Measurements from ENCODE around the gene SPART.
"Not testable (repeated sequence)": the region's sequence is repeated elsewhere in the genome, so short reads cannot be mapped to it uniquely, and the experiment has no call there.

Gene SPART

GRCh38 chr13:36323408-36323807 lies 22.8 kb downstream of the SPART start:
- Histone ChIP-seq H2BK5ac (ENCODE audit: low read depth, low read length, poor library complexity) (peak overlapping the region; percentile 88), H3K4me2 (ENCODE audit: low read length) (no peak overlapping the region), H2AFZ (ENCODE audit: insufficient read depth, low read length, poor library complexity) (no peak overlapping the region), H2BK12ac (ENCODE audit: low read length) (peak overlapping the region; percentile 95), H3K9me3 (ENCODE audit: insufficient read depth, low read depth, low read length) (no peaks in the 10 kb centered on the region), H3K79me2 (ENCODE audit: control insufficient read depth, insufficient read depth, low read length, poor library complexity) (no peaks in the 10 kb centered on the region), H3K79me1 (ENCODE audit: low read length) (peaks cover 15% of the 10 kb centered on the region), H3K23ac (ENCODE audit: low read length) (no peak overlapping the region), H4K91ac (ENCODE audit: low read depth, low read length) (peak overlapping the region; percentile 83), H3K9ac (ENCODE audit: low read length) (no peak overlapping the region), H4K8ac (ENCODE audit: low read depth, low read length) (peak overlapping the region; percentile 7), H3K4ac (ENCODE audit: low read depth, low read length) (no peak overlapping the region), H3K4me1 (ENCODE audit: control insufficient read depth in 1 of 2, insufficient read depth in 2 of 2, low read length in 2 of 2) (peaks cover 3 to 11% of the 10 kb centered on the region in 2 experiments), H2AK5ac (ENCODE audit: low read length) (peak overlapping the region; percentile 94), H3K36me3 (ENCODE audit: control insufficient read depth in 1 of 2, insufficient read depth in 2 of 2, low read length in 2 of 2) (peaks cover 7 to 8% of the 10 kb centered on the region in 2 experiments), H2BK120ac (ENCODE audit: insufficient read depth, low read length, poor library complexity) (peak overlapping the region; percentile 98), H4K12ac (ENCODE audit: low read depth, low read length) (no peak overlapping the region), H3K27me3 (ENCODE audit: insufficient read depth, low read length) (no peaks in the 10 kb centered on the region), H3K27ac (ENCODE audit: low read depth, low read length) (peak overlapping the region; percentile 93), H3K18ac (ENCODE audit: low read length) (no peak overlapping the region), H3K4me3 (ENCODE audit: low read depth, low read length) (no peak overlapping the region), H3K14ac (ENCODE audit: low read length) (peak overlapping the region; percentile 6)
- no peak for DNase-seq
- WGBS (ENCODE audit: extremely low coverage, insufficient coverage, insufficient read length): no CpG with 5 or more reads among the region's 3 CpGs

GRCh38 chr13:36319793-36320192 lies 26.4 kb downstream of the SPART start:
- H3K27me3 ChIP-seq (ENCODE audit: insufficient read depth, low read length); H3K4ac ChIP-seq (ENCODE audit: low read depth, low read length); H3K27ac ChIP-seq (ENCODE audit: low read depth, low read length); H2AFZ ChIP-seq (ENCODE audit: insufficient read depth, low read length, poor library complexity); H3K4me2 ChIP-seq (ENCODE audit: low read length); H4K12ac ChIP-seq (ENCODE audit: low read depth, low read length); H3K14ac ChIP-seq (ENCODE audit: low read length); DNase-seq; H3K4me3 ChIP-seq (ENCODE audit: low read depth, low read length); H2BK5ac ChIP-seq (ENCODE audit: low read depth, low read length, poor library complexity); H4K91ac ChIP-seq (ENCODE audit: low read depth, low read length); H4K8ac ChIP-seq (ENCODE audit: low read depth, low read length); H3K9ac ChIP-seq (ENCODE audit: low read length); H3K4me1 ChIP-seq (ENCODE audit: control insufficient read depth in 1 of 2, insufficient read depth in 2 of 2, low read length in 2 of 2); H2BK120ac ChIP-seq (ENCODE audit: insufficient read depth, low read length, poor library complexity); H3K9me3 ChIP-seq (ENCODE audit: insufficient read depth, low read depth, low read length); H3K79me1 ChIP-seq (ENCODE audit: low read length); H3K18ac ChIP-seq (ENCODE audit: low read length); H2AK5ac ChIP-seq (ENCODE audit: low read length); H3K36me3 ChIP-seq (ENCODE audit: control insufficient read depth in 1 of 2, insufficient read depth in 2 of 2, low read length in 2 of 2); H2BK12ac ChIP-seq (ENCODE audit: low read length); H3K79me2 ChIP-seq (ENCODE audit: control insufficient read depth, insufficient read depth, low read length, poor library complexity); H3K23ac ChIP-seq (ENCODE audit: low read length): not testable (repeated sequence)
- WGBS (ENCODE audit: extremely low coverage, insufficient coverage, insufficient read length): no CpG with 5 or more reads among the region's 6 CpGs

- Histone ChIP-seq H4K12ac (ENCODE audit: low read depth, low read length) (no peak overlapping the region), H3K18ac (ENCODE audit: low read length) (no peak overlapping the region), H3K14ac (ENCODE audit: low read length) (no peak overlapping the region), H3K79me1 (ENCODE audit: low read length) (no peaks in the 10 kb centered on the region), H3K23ac (ENCODE audit: low read length) (no peak overlapping the region), H3K9me3 (ENCODE audit: insufficient read depth, low read depth, low read length) (no peaks in the 10 kb centered on the region), H3K4me1 (ENCODE audit: control insufficient read depth in 1 of 2, insufficient read depth in 2 of 2, low read length in 2 of 2) (no peaks in the 10 kb centered on the region), H3K9ac (ENCODE audit: low read length) (no peak overlapping the region), H2BK120ac (ENCODE audit: insufficient read depth, low read length, poor library complexity) (no peak overlapping the region), H4K8ac (ENCODE audit: low read depth, low read length) (no peak overlapping the region), H3K27ac (ENCODE audit: low read depth, low read length) (no peak overlapping the region), H3K4me3 (ENCODE audit: low read depth, low read length) (no peak overlapping the region), H4K91ac (ENCODE audit: low read depth, low read length) (no peak overlapping the region), H2BK5ac (ENCODE audit: low read depth, low read length, poor library complexity) (no peak overlapping the region), H3K27me3 (ENCODE audit: insufficient read depth, low read length) (no peaks in the 10 kb centered on the region), H2AFZ (ENCODE audit: insufficient read depth, low read length, poor library complexity) (no peak overlapping the region), H2AK5ac (ENCODE audit: low read length) (no peak overlapping the region), H3K79me2 (ENCODE audit: control insufficient read depth, insufficient read depth, low read length, poor library complexity) (no peaks in the 10 kb centered on the region), H3K36me3 (ENCODE audit: control insufficient read depth in 1 of 2, insufficient read depth in 2 of 2, low read length in 2 of 2) (peaks cover 5 to 24% of the 10 kb centered on the region in 2 experiments), H3K4ac (ENCODE audit: low read depth, low read length) (no peak overlapping the region), H2BK12ac (ENCODE audit: low read length) (no peak overlapping the region), H3K4me2 (ENCODE audit: low read length) (no peak overlapping the region)
- no CpG with 5 or more reads among the region's 3 CpGs for WGBS (ENCODE audit: extremely low coverage, insufficient coverage, insufficient read length)
- no peak for DNase-seq
These were observed 32.9 kb downstream of the SPART start for GRCh38 chr13:36313047-36313969.

- H2AFZ ChIP-seq (ENCODE audit: insufficient read depth, low read length, poor library complexity): no peak overlapping the region
- no CpG with 5 or more reads among the region's 7 CpGs for WGBS (ENCODE audit: extremely low coverage, insufficient coverage, insufficient read length)
These were observed 35.6 kb downstream of the SPART start for GRCh38 chr13:36310417-36311108.

More at GRCh38 chr13:36310417-36311108, 35.6 kb downstream of the SPART start:
- no peak overlapping the region for H2BK120ac ChIP-seq (ENCODE audit: insufficient read depth, low read length, poor library complexity)
- H3K4me1 ChIP-seq (ENCODE audit: control insufficient read depth in 1 of 2, insufficient read depth in 2 of 2, low read length in 2 of 2): peaks cover 3 to 4% of the 10 kb centered on the region in 2 experiments
- no peak overlapping the region for H2BK12ac ChIP-seq (ENCODE audit: low read length)
- no peak overlapping the region for H3K4me2 ChIP-seq (ENCODE audit: low read length)
- H3K4me3 ChIP-seq (ENCODE audit: low read depth, low read length): no peak overlapping the region
- H3K14ac ChIP-seq (ENCODE audit: low read length): no peak overlapping the region
- H3K36me3 ChIP-seq (ENCODE audit: control insufficient read depth in 1 of 2, insufficient read depth in 2 of 2, low read length in 2 of 2): peaks cover 5 to 24% of the 10 kb centered on the region in 2 experiments
- no peak overlapping the region for H4K8ac ChIP-seq (ENCODE audit: low read depth, low read length)
- no peak overlapping the region for H4K12ac ChIP-seq (ENCODE audit: low read depth, low read length)
- no peaks in the 10 kb centered on the region for H3K79me1 ChIP-seq (ENCODE audit: low read length)
- no peak overlapping the region for H3K9ac ChIP-seq (ENCODE audit: low read length)
- no peak for DNase-seq
- H2AK5ac ChIP-seq (ENCODE audit: low read length): no peak overlapping the region
- H3K4ac ChIP-seq (ENCODE audit: low read depth, low read length): no peak overlapping the region
- no peak overlapping the region for H3K23ac ChIP-seq (ENCODE audit: low read length)
- H3K9me3 ChIP-seq (ENCODE audit: insufficient read depth, low read depth, low read length): no peaks in the 10 kb centered on the region
- H2BK5ac ChIP-seq (ENCODE audit: low read depth, low read length, poor library complexity): no peak overlapping the region
- H3K79me2 ChIP-seq (ENCODE audit: control insufficient read depth, insufficient read depth, low read length, poor library complexity): no peaks in the 10 kb centered on the region
- no peaks in the 10 kb centered on the region for H3K27me3 ChIP-seq (ENCODE audit: insufficient read depth, low read length)
- H3K18ac ChIP-seq (ENCODE audit: low read length): peak overlapping the region; percentile 30
- H3K27ac ChIP-seq (ENCODE audit: low read depth, low read length): no peak overlapping the region
- H4K91ac ChIP-seq (ENCODE audit: low read depth, low read length): no peak overlapping the region
